Small intestine (tissue), 7 donors: ENCODE results near the gene ZNF513. TPM values are rescaled to one million over a fixed set of nuclear protein-coding genes. Genes with fewer than 3 reads are reported as not detected.
A peak's percentile ranks its signal among the peaks of the same experiment; 100 is the strongest.

ENCODE experiments used
- DNase-seq, 2 donors: peaks; one replicate each; pipeline versions ENCODE4 v3.0.0 to v3.0.0-alpha.2; 2013
- FAIRE-seq: peaks from 2 replicates; lab custom pipeline; 2012; peaks lifted over from hg19 to GRCh38; lab: Jason Lieb, UNC
- H3K27ac ChIP-seq, 3 donors: one replicate each; pipeline ENCODE4 v1.5.1; 2013; ENCODE audit warnings: low read length in 2 of 3, mild to moderate bottlenecking in 2 of 3, control low read depth in 1 of 3, inconsistent platforms in 1 of 3, low read depth in 1 of 3, moderate library complexity in 1 of 3
- H3K27me3 ChIP-seq, 3 donors: one replicate each; pipeline ENCODE4 v1.6.1; 2013; ENCODE audit warnings: low read length in 3 of 3, inconsistent platforms in 1 of 3; ENCODE audit not compliant: control insufficient read depth in 3 of 3, insufficient read depth in 3 of 3
- H3K36me3 ChIP-seq, 3 donors: one replicate each; pipeline ENCODE4 v1.6.1; 2013; ENCODE audit warnings: low read length in 3 of 3, inconsistent platforms in 1 of 3, low read depth in 1 of 3, mild to moderate bottlenecking in 1 of 3, moderate library complexity in 1 of 3; ENCODE audit not compliant: control insufficient read depth in 3 of 3, insufficient read depth in 2 of 3
- H3K4me1 ChIP-seq, 3 donors: one replicate each; pipeline ENCODE4 v1.6.1; 2013; ENCODE audit warnings: low read length in 2 of 3, inconsistent platforms in 1 of 3, low read depth in 1 of 3, mild to moderate bottlenecking in 1 of 3, moderate library complexity in 1 of 3; ENCODE audit not compliant: control insufficient read depth in 3 of 3, insufficient read depth in 2 of 3
- H3K4me3 ChIP-seq, 3 donors: one replicate each; pipeline ENCODE4 v1.5.1; 2013; ENCODE audit warnings: low read length in 3 of 3, control low read depth in 1 of 3, inconsistent platforms in 1 of 3, low read depth in 1 of 3, mild to moderate bottlenecking in 1 of 3, moderate library complexity in 1 of 3
- H3K9me3 ChIP-seq, 2 donors: one replicate each; pipeline ENCODE4 v1.6.1; 2013; ENCODE audit warnings: low read depth in 1 of 2, low read length in 1 of 2; ENCODE audit not compliant: control insufficient read depth in 2 of 2, insufficient read depth in 1 of 2
- WGBS, 3 donors: extraction: QIAGEN DNeasy Blood & Tissue Kit; methylation state at CpG; one replicate each; pipeline ENCODE4 v1.1.7; 2013; 5-methylcytosine and 5-hydroxymethylcytosine counted together
- polyA plus RNA-seq, 4 donors: library from polyadenylated mRNA; stranded (reverse) in 3 of 4; unstranded in 1 of 4; fragments of 200-250 nt in 3 of 4; fragments of 120-200 nt in 1 of 4; gene quantifications; one replicate each; pipeline versions ENCODE4 v1.2.1 to v1.2.3, GENCODE V29; 2013
- donor health status: healthy with polysubstance abuse.
- donor health status: control.
- donor health status: control.
- donor health status: Bipolar disorder and iron deficiency.
- donor health status: healthy.

The ZNF513 gene
- polyA plus RNA-seq, 4 donors: 18.4 to 48.1 (median 30.5) TPM

DNA sequence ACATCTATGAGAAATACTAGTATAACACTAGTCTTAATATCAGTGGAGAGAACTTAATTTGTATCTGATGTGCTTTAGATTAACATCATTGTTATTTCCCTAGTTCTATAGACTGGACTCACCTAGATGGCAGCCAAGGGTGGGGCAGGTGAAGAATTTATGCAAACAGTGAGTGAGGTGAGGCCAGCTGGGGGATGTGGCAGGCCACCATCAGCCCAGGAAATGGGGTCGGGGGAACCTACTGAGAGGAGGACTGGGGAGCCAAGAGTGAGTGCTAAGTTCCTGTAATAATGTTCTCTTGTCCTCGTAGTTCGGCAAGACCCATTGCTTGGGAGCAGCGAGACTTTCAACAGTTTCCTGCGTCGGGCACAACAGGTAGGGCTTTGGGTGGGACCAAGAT is 7.6 kb downstream of the ZNF513 start:
- H3K9me3 ChIP-seq: no peaks in the 10 kb centered on the region
- no peak overlapping the region for H3K27ac ChIP-seq
- no peak for DNase-seq
- peaks cover 6 to 14% (median 8%) of the 10 kb centered on the region in 3 donors for H3K4me1 ChIP-seq
- H3K4me3 ChIP-seq: no peak overlapping the region
- no peak for FAIRE-seq
- H3K27me3 ChIP-seq: no peaks in the 10 kb centered on the region
- peaks cover 8 to 54% (median 35%) of the 10 kb centered on the region in 3 donors for H3K36me3 ChIP-seq
- WGBS, 3 donors: 90 to 93% (median 93%) methylated on average over 6 of the region's 6 CpGs

DNA sequence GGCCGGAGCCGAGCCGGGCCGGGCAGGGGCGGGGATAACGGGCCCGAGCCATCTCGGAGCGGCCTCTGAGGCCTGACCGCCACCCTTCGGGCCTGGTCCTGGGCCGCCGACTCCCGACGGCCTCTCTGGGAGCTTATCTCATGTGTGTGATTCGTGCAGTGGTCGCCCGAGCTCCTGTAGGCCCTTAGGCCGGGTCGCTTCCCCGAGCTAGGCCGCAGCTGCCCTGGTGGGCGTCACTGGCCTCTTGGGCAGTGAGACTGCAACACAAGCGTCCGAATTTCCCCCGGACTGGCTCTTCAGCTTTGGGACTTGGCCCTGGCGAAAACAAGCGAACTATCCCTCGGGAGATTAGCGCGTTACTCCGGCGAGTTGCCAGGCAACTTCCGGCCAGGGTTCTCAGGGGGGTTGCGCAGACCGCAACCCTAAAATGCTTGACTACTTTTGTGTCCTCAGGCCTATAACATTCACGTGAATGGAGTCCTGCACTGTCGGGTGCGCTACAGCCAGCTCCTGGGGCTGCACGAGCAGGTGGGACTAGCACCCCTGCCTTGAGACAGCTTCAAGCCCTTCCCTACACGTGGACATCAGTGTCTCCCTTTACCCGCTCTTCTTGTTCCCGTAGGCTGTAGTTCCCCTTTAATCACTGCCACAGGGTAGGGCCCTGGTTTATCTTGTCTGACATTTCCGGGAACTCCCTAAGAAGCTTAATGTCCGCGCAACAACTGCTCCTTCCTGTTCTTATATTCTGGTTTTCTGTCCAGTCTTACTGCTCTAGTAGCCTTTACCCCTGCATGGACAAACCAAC is 9.5 kb downstream of the ZNF513 start:
- no peak for FAIRE-seq
- peaks cover 6 to 14% (median 8%) of the 10 kb centered on the region in 3 donors for H3K4me1 ChIP-seq
- peaks cover 9 to 52% (median 25%) of the 10 kb centered on the region in 3 donors for H3K36me3 ChIP-seq
- no peaks in the 10 kb centered on the region for H3K27me3 ChIP-seq
- no peaks in the 10 kb centered on the region for H3K9me3 ChIP-seq
- WGBS, 3 donors: 0 to 1% (median 1%) methylated on average over 34 to 46 of the region's 46 CpGs
- H3K27ac ChIP-seq: peak overlapping the region; percentile 56 to 93 (median 78)
- peak overlapping the region; percentile 68 to 95 (median 93) for H3K4me3 ChIP-seq
- peak; percentile 67 to 74 for DNase-seq

DNA sequence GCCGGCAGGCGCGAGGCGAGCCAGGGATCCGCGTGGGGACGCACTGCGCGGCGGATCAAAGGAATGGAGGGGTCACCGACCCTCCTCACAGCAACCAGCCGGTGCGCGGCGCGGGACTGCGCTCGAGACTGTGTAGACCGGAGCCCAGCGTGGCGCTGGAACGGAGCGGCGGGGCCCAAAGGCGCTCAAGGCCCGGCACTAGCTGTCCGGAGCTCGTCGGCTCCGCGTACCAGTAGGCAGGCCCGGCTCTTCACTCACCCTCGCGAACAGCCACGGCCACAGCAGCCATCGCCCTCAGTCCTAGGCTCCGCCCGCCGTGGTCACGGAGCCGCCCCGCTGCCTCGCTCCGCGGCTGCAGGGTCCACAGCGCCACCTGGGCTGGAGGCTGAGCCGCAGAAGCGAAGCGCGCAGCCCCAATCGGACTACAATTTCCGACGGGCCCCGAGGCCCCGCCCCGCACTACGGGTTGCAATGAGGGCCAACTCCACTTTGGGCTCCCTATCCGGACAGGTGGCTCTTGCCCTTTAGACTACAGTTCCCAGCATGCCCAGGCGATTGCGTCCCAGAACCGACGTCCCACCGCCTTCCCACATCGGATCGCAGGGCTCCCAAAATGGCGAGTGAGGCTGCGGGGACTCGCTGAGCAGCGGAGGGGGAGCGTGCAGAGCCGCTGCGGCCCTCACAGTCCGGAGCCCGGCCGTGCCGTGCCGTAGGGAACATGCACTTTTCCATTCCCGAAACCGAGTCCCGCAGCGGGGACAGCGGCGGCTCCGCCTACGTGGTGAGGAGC is 10.3 kb downstream of the ZNF513 start, which contains the start of the genes EIF2B4 and SNX17:
EIF2B4 (minus strand) TSS at position 313 of the 790 bp plus-strand sequence; CDS start at position 289, 24 bp downstream.
SNX17 (plus strand) TSS at position 591 of the 790 bp plus-strand sequence; CDS start at position 719, 128 bp downstream.
- FAIRE-seq: no peak
- WGBS, 3 donors: 0% methylated on average over 67 to 85 of the region's 85 CpGs
- peaks cover 9 to 52% (median 21%) of the 10 kb centered on the region in 3 donors for H3K36me3 ChIP-seq
- no peaks in the 10 kb centered on the region for H3K9me3 ChIP-seq
- DNase-seq: peak; percentile 99 to 100
- H3K4me1 ChIP-seq: peaks cover 6 to 14% (median 8%) of the 10 kb centered on the region in 3 donors
- no peaks in the 10 kb centered on the region for H3K27me3 ChIP-seq
- peak within 1 kb of the TSS; percentile 91 to 95 (median 93) for H3K27ac ChIP-seq
- H3K4me3 ChIP-seq: peak within 1 kb of the TSS; percentile 74 to 95 (median 93)

DNA sequence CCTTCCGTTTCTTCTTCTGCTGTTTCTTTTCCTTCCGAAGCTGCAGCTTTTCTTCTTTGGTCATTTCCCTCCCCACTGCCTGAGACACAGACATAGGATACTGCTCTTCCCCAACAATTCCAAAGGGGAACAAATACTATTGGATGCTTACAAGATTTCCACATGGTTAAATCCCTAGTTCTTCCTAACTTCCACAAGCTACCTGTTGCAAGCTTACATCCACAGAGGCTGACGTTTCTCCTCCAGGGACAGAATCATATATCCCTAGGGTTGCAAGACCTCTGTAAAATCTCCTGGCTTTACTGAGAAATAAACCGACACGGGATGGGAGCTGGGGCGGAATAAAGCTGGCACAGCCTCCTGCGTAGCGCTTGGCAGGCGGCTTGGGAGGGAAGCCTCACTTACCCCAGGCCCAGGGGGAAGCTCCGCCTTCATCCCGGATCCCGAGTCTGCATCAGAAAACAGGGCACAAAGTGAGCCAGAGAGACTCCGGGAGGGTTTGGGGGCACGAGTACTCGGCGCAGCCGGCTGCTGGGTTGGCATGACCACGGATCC is 11.0 kb downstream of the ZNF513 start:
- WGBS, 3 donors: 1 to 2% (median 1%) methylated on average over 18 of the region's 18 CpGs
- H3K36me3 ChIP-seq: peaks cover 7 to 47% (median 20%) of the 10 kb centered on the region in 3 donors
- no peak for DNase-seq
- no peak for FAIRE-seq
- H3K27ac ChIP-seq: peak overlapping the region; percentile 91 to 95 (median 93)
- H3K4me1 ChIP-seq: peaks cover 6 to 14% (median 8%) of the 10 kb centered on the region in 3 donors
- no peaks in the 10 kb centered on the region for H3K27me3 ChIP-seq
- H3K9me3 ChIP-seq: no peaks in the 10 kb centered on the region
- peak overlapping the region; percentile 70 to 95 (median 74) for H3K4me3 ChIP-seq

DNA sequence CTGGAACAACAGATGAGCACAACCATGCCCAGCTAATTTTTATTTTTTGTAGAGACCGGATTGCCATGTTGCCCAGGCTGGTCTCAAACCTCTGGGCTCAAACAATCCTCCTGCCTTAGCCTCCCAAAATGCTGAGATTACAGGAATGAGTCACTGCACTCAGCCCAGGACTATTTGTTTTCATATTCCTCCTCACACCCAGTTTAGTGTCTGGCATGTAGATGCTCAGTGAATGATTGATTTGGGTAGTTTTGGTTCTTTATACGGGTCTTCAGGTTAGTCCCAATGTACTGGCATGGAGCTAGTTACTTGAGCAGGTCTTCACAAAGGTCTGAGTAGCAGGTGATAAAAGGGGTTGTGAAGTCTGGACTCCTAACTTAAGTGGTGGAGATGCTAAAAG is 16.6 kb downstream of the ZNF513 start:
- H3K9me3 ChIP-seq: no peaks in the 10 kb centered on the region
- no peak overlapping the region for H3K27ac ChIP-seq
- H3K27me3 ChIP-seq: no peaks in the 10 kb centered on the region
- 78 to 84% (median 78%) methylated on average over 2 of the region's 2 CpGs for WGBS, 3 donors
- H3K4me3 ChIP-seq: no peak overlapping the region
- DNase-seq (no peak), FAIRE-seq (no peak)
- H3K4me1 ChIP-seq: peaks cover 2 to 3% (median 2%) of the 10 kb centered on the region in 3 donors
- peaks cover 10 to 41% (median 20%) of the 10 kb centered on the region in 3 donors for H3K36me3 ChIP-seq

DNA sequence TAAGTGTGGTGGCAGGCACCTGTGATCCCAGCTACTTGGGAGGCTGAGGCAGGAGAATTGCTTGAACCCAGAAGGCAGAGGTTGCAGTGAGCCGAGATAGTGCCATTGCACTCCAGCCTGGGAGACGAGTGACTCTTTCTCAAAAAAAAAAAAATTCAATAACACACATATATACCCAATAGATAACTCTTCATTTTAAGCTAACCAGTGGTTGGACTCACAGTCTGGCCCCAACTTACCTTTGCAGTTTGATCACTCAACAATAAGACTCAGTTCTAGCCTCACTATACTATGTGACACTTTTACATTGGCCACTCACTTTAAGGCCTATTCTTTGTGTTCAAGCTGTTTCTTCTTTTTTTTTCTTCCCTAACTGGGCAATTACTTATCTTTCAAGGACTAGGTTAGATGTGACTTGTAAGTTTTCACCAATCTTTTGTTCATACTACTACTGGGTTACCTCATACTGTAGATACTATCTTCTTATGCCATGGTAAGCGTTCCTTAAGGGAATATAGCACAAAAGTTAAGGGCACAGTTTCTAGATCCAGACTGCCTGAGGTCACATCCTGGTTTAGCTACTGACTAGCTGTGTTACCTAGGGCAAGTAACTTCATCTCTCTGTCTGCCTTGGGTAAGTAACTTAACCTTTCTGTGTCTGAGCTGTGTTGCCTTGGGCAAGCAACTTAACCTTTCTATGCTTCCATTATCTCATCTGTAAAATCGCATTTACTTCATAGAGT is 17.7 kb downstream of the ZNF513 start:
- Histone ChIP-seq H3K4me3 (no peak overlapping the region), H3K36me3 (peaks cover 10 to 37% (median 18%) of the 10 kb centered on the region in 3 donors), H3K27me3 (no peaks in the 10 kb centered on the region), H3K9me3 (no peaks in the 10 kb centered on the region), H3K4me1 (peaks cover 0 to under 1% (median 0%) of the 10 kb centered on the region in 3 donors), H3K27ac (no peak overlapping the region)
- FAIRE-seq (no peak), DNase-seq (no peak)
- 93 to 95% (median 95%) methylated on average over 4 of the region's 4 CpGs for WGBS, 3 donors

DNA sequence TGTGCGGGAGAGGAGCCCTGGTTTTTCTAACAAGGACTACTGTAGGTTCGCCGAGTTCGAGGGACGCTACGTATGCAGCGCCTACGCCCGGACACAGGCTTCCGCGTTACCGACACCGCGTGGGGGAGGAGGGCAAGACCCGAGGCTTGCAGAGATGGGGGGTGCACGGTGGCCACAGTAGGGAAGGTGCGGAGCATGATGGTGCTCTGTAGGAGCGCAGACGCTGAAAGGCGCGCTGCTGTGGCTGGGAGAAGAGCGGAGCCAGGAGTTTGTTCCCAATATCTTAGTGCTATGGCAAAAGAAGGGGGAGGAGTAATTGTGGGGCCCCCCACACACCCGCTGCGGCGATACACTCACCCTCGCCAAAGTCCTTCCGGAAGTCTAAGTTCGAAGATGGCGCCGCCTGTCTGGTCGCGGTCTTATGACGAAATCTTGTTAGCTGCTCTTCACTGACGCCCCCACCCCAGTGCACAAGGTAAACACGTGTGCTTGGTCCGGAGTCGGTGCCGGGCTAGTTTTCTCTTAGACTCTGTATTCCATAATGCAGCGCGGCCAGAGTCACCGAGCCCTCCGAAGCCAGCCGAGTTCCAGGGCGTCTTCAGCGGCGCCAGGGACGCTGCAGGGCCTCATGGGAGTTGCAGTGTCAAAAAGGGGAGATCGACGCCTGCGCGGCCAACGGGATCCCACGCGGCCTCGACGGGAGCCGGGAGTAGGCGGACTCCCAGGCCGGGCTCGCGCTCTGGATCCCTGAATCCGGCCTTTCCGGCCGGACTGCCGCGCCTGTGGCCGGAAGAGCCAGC is 24.0 kb downstream of the ZNF513 start, which contains the start of gene GTF3C2:
GTF3C2 (minus strand) TSS at position 383 of the 800 bp plus-strand sequence. CDS start 13,210 bp downstream, outside the sequence.
- peak within 1 kb of the TSS; percentile 87 to 93 (median 89) for H3K4me3 ChIP-seq
- H3K27ac ChIP-seq: peak within 1 kb of the TSS; percentile 91 to 98 (median 98)
- peaks cover 0 to 5% (median 3%) of the 10 kb centered on the region in 3 donors for H3K4me1 ChIP-seq
- no peaks in the 10 kb centered on the region for H3K27me3 ChIP-seq
- FAIRE-seq: no peak
- H3K36me3 ChIP-seq: peaks cover 0 to 2% (median 0%) of the 10 kb centered on the region in 3 donors
- no peaks in the 10 kb centered on the region for H3K9me3 ChIP-seq
- DNase-seq: peak; percentile 97 to 99
- WGBS, 3 donors: 0% methylated on average over 66 to 67 of the region's 67 CpGs
